ENCODE data around the gene TRMT10B.
"Not testable (repeated sequence)": the region's sequence is repeated elsewhere in the genome, so short reads cannot be mapped to it uniquely, and the experiment has no call there.

The TRMT10B gene

DNA sequence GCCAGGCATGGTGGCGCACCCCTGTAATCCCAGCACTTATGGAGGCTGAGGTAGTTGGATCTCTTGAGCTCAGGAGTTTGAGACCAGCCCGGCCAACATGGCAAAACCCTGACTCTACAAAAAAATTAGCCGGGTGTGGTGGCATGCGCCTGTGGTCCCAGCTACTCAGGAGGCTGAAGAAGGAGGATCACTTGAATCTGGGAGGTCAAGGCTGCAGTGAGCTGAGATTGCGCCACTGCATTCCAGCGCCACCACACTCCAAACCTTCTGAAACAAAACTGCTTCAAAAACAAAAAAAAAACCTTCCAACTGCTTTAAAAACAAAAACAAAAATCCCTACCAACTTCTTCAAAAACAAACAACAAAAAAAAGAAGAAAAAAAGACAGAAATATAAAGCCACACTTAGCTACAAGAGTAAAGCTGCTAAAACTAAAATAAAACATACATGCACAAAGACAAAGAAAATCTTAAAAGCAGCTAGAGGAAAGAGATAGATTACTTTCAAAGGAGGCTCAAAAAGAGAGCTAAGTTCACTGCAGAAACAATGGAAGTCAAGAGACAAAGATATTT, 58.4 kb downstream of the TRMT10B start:
- Mint-ChIP-seq H3K27me3 (ENCODE audit: low read depth, poor library complexity) (no peaks in the 10 kb centered on the region), H3K9me3 (no peaks in the 10 kb centered on the region), H3K4me1 (no peaks in the 10 kb centered on the region), H3K36me3 (ENCODE audit: low read depth) (peaks cover 47% of the 10 kb centered on the region), H3K27ac (no peak overlapping the region), H3K4me3 (no peak overlapping the region)
- TF ChIP-seq, protein P1, sequence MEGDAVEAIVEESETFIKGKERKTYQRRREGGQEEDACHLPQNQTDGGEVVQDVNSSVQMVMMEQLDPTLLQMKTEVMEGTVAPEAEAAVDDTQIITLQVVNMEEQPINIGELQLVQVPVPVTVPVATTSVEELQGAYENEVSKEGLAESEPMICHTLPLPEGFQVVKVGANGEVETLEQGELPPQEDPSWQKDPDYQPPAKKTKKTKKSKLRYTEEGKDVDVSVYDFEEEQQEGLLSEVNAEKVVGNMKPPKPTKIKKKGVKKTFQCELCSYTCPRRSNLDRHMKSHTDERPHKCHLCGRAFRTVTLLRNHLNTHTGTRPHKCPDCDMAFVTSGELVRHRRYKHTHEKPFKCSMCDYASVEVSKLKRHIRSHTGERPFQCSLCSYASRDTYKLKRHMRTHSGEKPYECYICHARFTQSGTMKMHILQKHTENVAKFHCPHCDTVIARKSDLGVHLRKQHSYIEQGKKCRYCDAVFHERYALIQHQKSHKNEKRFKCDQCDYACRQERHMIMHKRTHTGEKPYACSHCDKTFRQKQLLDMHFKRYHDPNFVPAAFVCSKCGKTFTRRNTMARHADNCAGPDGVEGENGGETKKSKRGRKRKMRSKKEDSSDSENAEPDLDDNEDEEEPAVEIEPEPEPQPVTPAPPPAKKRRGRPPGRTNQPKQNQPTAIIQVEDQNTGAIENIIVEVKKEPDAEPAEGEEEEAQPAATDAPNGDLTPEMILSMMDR (IDR thresholded peaks at IDR 0.05), result no peak
- DNase-seq, result no peak

DNA sequence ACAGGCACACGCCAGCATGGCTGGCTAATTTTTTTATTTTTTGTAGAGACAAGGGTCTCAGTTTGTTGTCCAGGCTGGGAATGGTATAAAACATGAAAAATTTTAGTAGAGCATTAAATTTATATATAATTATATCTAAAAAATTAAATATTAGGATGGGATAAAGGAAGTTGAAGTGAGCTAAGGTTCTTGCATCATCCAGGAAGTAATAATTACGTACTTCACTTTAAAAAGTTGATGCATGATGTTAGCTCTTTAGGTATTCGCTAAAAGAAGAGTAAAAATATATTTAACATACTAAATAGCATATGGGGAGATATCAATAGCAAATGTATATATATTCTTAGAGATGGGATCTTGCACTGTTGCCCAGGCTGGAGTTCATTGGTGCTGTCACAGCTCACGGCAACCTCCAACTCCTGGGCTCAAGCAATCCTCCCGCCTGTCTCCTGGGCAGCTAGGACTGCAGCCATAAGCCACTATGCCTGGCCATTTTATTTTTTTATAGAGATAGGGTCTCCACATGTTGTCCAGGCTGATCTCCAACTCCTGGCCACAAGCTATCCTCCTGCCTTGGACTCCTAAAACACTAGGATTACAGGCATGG, 59.3 kb downstream of the TRMT10B start:
- H3K9me3 Mint-ChIP-seq, result no peaks in the 10 kb centered on the region
- H3K4me3 Mint-ChIP-seq, result no peak overlapping the region
- H3K4me1 Mint-ChIP-seq, result no peaks in the 10 kb centered on the region
- no peak overlapping the region for H3K27ac Mint-ChIP-seq
- DNase-seq, result no peak
- peaks cover 44% of the 10 kb centered on the region for H3K36me3 Mint-ChIP-seq (ENCODE audit: low read depth)
- no peaks in the 10 kb centered on the region for H3K27me3 Mint-ChIP-seq (ENCODE audit: low read depth, poor library complexity)
- TF ChIP-seq, protein P1 (IDR thresholded peaks at IDR 0.05), result no peak

DNA sequence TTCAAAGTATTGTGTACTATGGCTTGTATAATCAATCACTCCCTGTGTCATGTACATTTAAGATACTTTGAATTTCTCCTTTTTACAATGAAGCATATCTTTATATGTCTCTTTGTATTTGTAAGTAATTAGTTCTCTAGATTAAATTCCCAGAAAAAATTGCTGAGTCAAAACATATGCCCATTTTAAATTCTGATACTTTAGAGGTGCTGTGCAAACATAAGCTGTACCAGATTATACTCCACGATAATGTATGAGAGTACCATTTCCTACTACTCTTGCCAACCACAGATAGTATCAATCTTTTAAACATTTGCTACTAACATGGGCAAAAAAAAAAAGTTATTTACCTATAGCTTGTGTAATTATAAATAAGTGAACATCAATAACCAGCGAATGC, 65.2 kb downstream of the TRMT10B start:
- no peaks in the 10 kb centered on the region for H3K9me3 Mint-ChIP-seq
- no peak for DNase-seq
- H3K27me3 Mint-ChIP-seq (ENCODE audit: low read depth, poor library complexity), result no peaks in the 10 kb centered on the region
- H3K4me1 Mint-ChIP-seq, result no peaks in the 10 kb centered on the region
- H3K4me3 Mint-ChIP-seq, result no peak overlapping the region
- TF ChIP-seq, protein P1 (IDR thresholded peaks at IDR 0.05), result no peak
- no peak overlapping the region for H3K27ac Mint-ChIP-seq
- peaks cover 47% of the 10 kb centered on the region for H3K36me3 Mint-ChIP-seq (ENCODE audit: low read depth)

DNA sequence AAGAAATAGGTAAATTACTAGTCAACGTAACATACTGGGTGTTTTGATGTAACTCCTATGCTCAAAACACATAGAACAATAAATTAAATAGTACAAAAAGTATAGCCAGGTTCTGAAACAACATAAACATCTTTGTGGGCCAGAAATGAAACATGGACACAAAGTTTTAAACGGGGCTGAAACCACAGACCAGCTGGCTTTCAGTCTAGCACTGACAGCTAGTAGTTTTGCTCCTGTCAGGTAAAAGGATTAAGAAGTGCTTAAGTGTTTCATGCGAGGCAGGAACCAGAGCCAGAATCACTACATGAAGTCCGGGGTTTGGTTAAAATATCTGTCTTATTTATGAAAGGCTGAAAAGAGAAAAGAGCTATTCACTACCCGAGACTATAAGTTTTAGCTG, 66.5 kb downstream of the TRMT10B start:
- no peaks in the 10 kb centered on the region for H3K9me3 Mint-ChIP-seq
- H3K36me3 Mint-ChIP-seq (ENCODE audit: low read depth), result peaks cover 57% of the 10 kb centered on the region
- no peaks in the 10 kb centered on the region for H3K27me3 Mint-ChIP-seq (ENCODE audit: low read depth, poor library complexity)
- H3K4me3 Mint-ChIP-seq, result no peak overlapping the region
- H3K4me1 Mint-ChIP-seq, result no peaks in the 10 kb centered on the region
- DNase-seq, result no peak
- H3K27ac Mint-ChIP-seq, result no peak overlapping the region
- TF ChIP-seq, protein P1 (IDR thresholded peaks at IDR 0.05), result no peak

DNA sequence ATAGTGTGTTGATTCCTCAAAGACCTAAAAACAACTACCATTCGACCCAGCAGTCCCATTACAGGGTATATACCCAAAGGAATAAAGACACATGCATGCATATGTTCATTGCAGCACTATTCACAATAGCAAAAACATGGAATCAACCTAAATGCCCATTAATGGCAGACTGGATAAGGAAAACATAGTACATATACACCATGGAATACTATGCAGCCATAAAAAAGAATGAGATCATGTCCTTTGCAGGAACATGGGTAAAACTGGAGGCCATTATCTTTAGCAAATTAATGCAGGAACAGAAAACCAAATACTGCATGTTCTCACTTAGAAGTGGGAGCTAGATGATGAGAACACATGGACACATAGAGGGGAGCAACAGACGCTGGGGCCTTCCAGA, 71.6 kb downstream of the TRMT10B start:
- not testable (repeated sequence) for H3K4me1 Mint-ChIP-seq; H3K4me3 Mint-ChIP-seq; H3K27ac Mint-ChIP-seq; H3K27me3 Mint-ChIP-seq (ENCODE audit: low read depth, poor library complexity); DNase-seq; H3K9me3 Mint-ChIP-seq
- peaks cover 85% of the 10 kb centered on the region for H3K36me3 Mint-ChIP-seq (ENCODE audit: low read depth)

DNA sequence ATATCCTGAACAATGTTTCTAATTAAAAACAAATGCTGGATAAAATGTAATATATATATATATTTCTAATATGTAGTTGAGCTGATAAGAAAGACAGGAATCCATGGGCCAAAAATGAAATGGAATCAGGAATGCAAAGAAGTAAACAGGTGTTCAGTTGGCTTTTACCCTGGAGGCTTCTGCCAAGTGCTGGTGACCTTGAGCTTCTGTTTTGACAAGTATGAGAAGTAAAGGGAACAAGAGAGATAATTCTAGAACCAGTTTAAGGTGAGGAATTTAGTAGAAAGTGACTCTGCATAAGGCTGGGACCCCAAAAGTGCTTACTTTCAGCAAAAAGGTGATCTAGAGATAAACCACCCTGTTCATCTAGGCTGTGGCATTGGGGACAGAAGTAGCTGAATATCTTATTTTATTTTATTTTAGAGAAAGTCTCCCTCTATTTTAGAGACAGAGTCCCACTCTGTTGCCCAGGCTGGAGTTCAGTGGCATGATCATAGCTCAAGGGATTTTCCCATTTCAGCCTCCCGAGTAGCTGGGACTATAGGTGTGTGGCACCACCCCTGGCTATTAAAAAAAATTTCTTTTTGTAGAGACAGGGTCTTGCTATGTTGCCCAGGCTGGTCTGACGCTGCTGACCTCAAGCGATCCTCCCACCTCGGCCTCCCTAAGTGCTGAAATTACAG, 74.0 kb downstream of the TRMT10B start:
- no peak overlapping the region for H3K27ac Mint-ChIP-seq
- H3K9me3 Mint-ChIP-seq, result no peaks in the 10 kb centered on the region
- DNase-seq, result no peak
- H3K36me3 Mint-ChIP-seq (ENCODE audit: low read depth), result peaks cover 67% of the 10 kb centered on the region
- TF ChIP-seq, protein P1 (IDR thresholded peaks at IDR 0.05), result no peak
- no peaks in the 10 kb centered on the region for H3K4me1 Mint-ChIP-seq
- no peak overlapping the region for H3K4me3 Mint-ChIP-seq
- no peaks in the 10 kb centered on the region for H3K27me3 Mint-ChIP-seq (ENCODE audit: low read depth, poor library complexity)

All from nephron progenitor cell (in vitro differentiated cells).